Caco-2 (cell line): Measurements from ENCODE around the gene ARL6IP4. TPM values are rescaled to one million over a fixed set of nuclear protein-coding genes. Genes with fewer than 3 reads are reported as not detected.

Source experiments
- BruUV-seq: library from RNA; stranded (reverse); fragments of 400-500 nt; replicated peaks from 2 replicates; lab custom pipeline; 2021; lab: Mats Ljungman, UMichigan
- CTCF ChIA-PET: fragments of 300-600 bp; sonication (Branson Sonifier 250); formaldehyde crosslinking; loops from one replicate; lab custom pipeline; 2022; ENCODE audit warnings: antibody characterized with exemption; lab: Charles Lee
- POLR2A ChIA-PET: fragments of 300-600 bp; sonication (Branson Sonifier 250); formaldehyde crosslinking; loops from one replicate; lab custom pipeline; 2022; ENCODE audit warnings: antibody characterized with exemption; lab: Charles Lee
- DNase-seq, 2 experiments: peaks; one replicate each; pipeline versions ENCODE4 v3.0.0 to v3.0.0-alpha.2; 2020 to 2022
- H3K27me3 ChIP-seq: replicated peaks from 2 replicates; pipeline ENCODE4 v1.6.0; 2011; ENCODE audit warnings: low read length; ENCODE audit not compliant: control insufficient read depth, insufficient read depth
- H3K36me3 ChIP-seq: 2 replicates; pipeline ENCODE4 v1.5.1; 2011; ENCODE audit warnings: low read length; ENCODE audit not compliant: control insufficient read depth, insufficient read depth
- H3K4me1 ChIP-seq: fragments of 250-450 bp; sonication (Bioruptor Pico); 2 replicates; pipeline ENCODE4 v1.5.1; 2020; ENCODE audit warnings: mild to moderate bottlenecking
- H3K4me3 ChIP-seq: 2 replicates; pipeline ENCODE4 v1.5.1; 2011; ENCODE audit warnings: low read depth, mild to moderate bottlenecking, control low read depth, low read length
- H3K9me3 ChIP-seq: fragments of 250-450 bp; sonication (Bioruptor Pico); 2 replicates; pipeline ENCODE4 v1.5.1; 2020; ENCODE audit warnings: mild to moderate bottlenecking, moderate library complexity
- H3K27ac Mint-ChIP-seq: one replicate; pipeline ENCODE4 v1.8.0; 2022; ENCODE audit warnings: mixed read lengths; ENCODE audit not compliant: unreplicated experiment
- H3K27me3 Mint-ChIP-seq: one replicate; pipeline ENCODE4 v1.8.0; 2022; ENCODE audit warnings: mixed read lengths; ENCODE audit not compliant: insufficient read depth, unreplicated experiment
- H3K36me3 Mint-ChIP-seq: one replicate; pipeline ENCODE4 v1.8.0; 2022; ENCODE audit warnings: mild to moderate bottlenecking, mixed read lengths; ENCODE audit not compliant: insufficient read depth, unreplicated experiment
- H3K4me1 Mint-ChIP-seq: one replicate; pipeline ENCODE4 v1.8.0; 2022; ENCODE audit warnings: low read depth, mixed read lengths; ENCODE audit not compliant: unreplicated experiment
- H3K4me3 Mint-ChIP-seq: one replicate; pipeline ENCODE4 v1.8.0; 2022; ENCODE audit warnings: mild to moderate bottlenecking, moderate library complexity, mixed read lengths; ENCODE audit not compliant: unreplicated experiment
- H3K9me3 Mint-ChIP-seq: one replicate; pipeline ENCODE4 v1.8.0; 2022; ENCODE audit warnings: mixed read lengths; ENCODE audit not compliant: unreplicated experiment
- CTCF ChIP-seq, 2 experiments: fragments of 200-600 bp in 1 of 2; IDR thresholded peaks; 1 replicate in 1 of 2; 2 replicates in 1 of 2; pipeline versions ENCODE4 v1.5.1 to v1.8.0; 2011 to 2022; ENCODE audit warnings: antibody characterized with exemption in 1 of 2, control low read depth in 1 of 2, inconsistent platforms in 1 of 2, low read depth in 1 of 2, low read length in 1 of 2, mild to moderate bottlenecking in 1 of 2, moderate library complexity in 1 of 2; ENCODE audit not compliant: insufficient read depth in 1 of 2, severe bottlenecking in 1 of 2, unreplicated experiment in 1 of 2
- intact Hi-C: fragments of 100-400 bp; cut with micrococcal nuclease; formaldehyde crosslinking; loops from one replicate; pipeline ENCODE4 v1.10.0; 2022; ENCODE audit not compliant: unreplicated experiment
- total RNA-seq: library from RNA; stranded (reverse); gene quantifications from 2 replicates; pipeline ENCODE4 v1.2.3, GENCODE V29; 2022

ARL6IP4 gene
- total RNA-seq, 1 experiment from 2014 or later = 103 TPM

GRCh38 chr12:122961531-122962329, 18.8 kb upstream of the ARL6IP4 start:
- POLR2A ChIA-PET = no interaction called here
- Histone ChIP-seq H3K9me3 (no peaks in the 10 kb centered on the region), H3K4me3 (no peak overlapping the region), H3K36me3 (no peaks in the 10 kb centered on the region), H3K4me1 (peaks cover 5% of the 10 kb centered on the region; the same call in 1 of the 2 replicates), H3K27me3 (no peaks in the 10 kb centered on the region)
- no peak for DNase-seq
- Mint-ChIP-seq H3K9me3 (no peaks in the 10 kb centered on the region), H3K27ac (no peak overlapping the region), H3K4me1 (peaks cover under 1% of the 10 kb centered on the region), H3K27me3 (no peaks in the 10 kb centered on the region), H3K36me3 (peaks cover under 1% of the 10 kb centered on the region), H3K4me3 (no peak overlapping the region)
- CTCF ChIA-PET = no interaction called here
- TF ChIP-seq CTCF (IDR thresholded peaks at IDR 0.05; ENCODE audit: insufficient read depth in 1 of 2, low read depth in 1 of 2, low read length in 1 of 2, severe bottlenecking in 1 of 2, unreplicated experiment in 1 of 2) = no peak
- intact Hi-C loops = no loop called here
- BruUV-seq = no TSS peak

- no TSS peak for BruUV-seq
- Mint-ChIP-seq H3K9me3 (no peaks in the 10 kb centered on the region), H3K27me3 (no peaks in the 10 kb centered on the region), H3K4me1 (peaks cover 5% of the 10 kb centered on the region), H3K4me3 (no peak overlapping the region), H3K27ac (no peak overlapping the region), H3K36me3 (peaks cover 5% of the 10 kb centered on the region)
- Histone ChIP-seq H3K4me1 (peaks cover 8% of the 10 kb centered on the region; the same call in 1 of the 2 replicates), H3K4me3 (no peak overlapping the region), H3K36me3 (no peaks in the 10 kb centered on the region), H3K9me3 (no peaks in the 10 kb centered on the region), H3K27me3 (no peaks in the 10 kb centered on the region)
- DNase-seq = no peak
- CTCF ChIA-PET = no interaction called here
- TF ChIP-seq CTCF (IDR thresholded peaks at IDR 0.05; ENCODE audit: insufficient read depth in 1 of 2, low read depth in 1 of 2, low read length in 1 of 2, severe bottlenecking in 1 of 2, unreplicated experiment in 1 of 2) = no peak
- intact Hi-C loops = no loop called here
- POLR2A ChIA-PET = no interaction called here
Measured at GRCh38 chr12:122963941-122964265, 16.6 kb upstream of the ARL6IP4 start.

GRCh38 chr12:122964439-122965257, 15.8 kb upstream of the ARL6IP4 start:
- Histone ChIP-seq H3K4me1 (peaks cover 8% of the 10 kb centered on the region; the same call in 1 of the 2 replicates), H3K36me3 (no peaks in the 10 kb centered on the region), H3K27me3 (no peaks in the 10 kb centered on the region), H3K4me3 (no peak overlapping the region), H3K9me3 (no peaks in the 10 kb centered on the region)
- Mint-ChIP-seq H3K36me3 (peaks cover 5% of the 10 kb centered on the region), H3K4me3 (peak overlapping the region; percentile 68), H3K27ac (no peak overlapping the region), H3K27me3 (no peaks in the 10 kb centered on the region), H3K9me3 (no peaks in the 10 kb centered on the region), H3K4me1 (peaks cover 5% of the 10 kb centered on the region)
- no peak for TF ChIP-seq CTCF (IDR thresholded peaks at IDR 0.05; ENCODE audit: insufficient read depth in 1 of 2, low read depth in 1 of 2, low read length in 1 of 2, severe bottlenecking in 1 of 2, unreplicated experiment in 1 of 2)
- intact Hi-C loops = no loop called here
- ChIA-PET POLR2A (no interaction called here), CTCF (interaction anchor here (0.6 kb wide), 1 partner anchor 754 kb away, joined by 5 read pairs; no protein-coding TSS in a partner anchor)
- no peak for DNase-seq
- BruUV-seq = no TSS peak
